GM21367 (cell line): ENCODE data around the gene CLPX.
"Not testable (repeated sequence)": the region's sequence is repeated elsewhere in the genome, so short reads cannot be mapped to it uniquely, and the experiment has no call there.

Experiments
- ATAC-seq: cut with Tn5 transposase; IDR thresholded peaks from one replicate; pipeline ENCODE4 v1.9.1; 2021; ENCODE audit not compliant: unreplicated experiment

The CLPX gene

DNA sequence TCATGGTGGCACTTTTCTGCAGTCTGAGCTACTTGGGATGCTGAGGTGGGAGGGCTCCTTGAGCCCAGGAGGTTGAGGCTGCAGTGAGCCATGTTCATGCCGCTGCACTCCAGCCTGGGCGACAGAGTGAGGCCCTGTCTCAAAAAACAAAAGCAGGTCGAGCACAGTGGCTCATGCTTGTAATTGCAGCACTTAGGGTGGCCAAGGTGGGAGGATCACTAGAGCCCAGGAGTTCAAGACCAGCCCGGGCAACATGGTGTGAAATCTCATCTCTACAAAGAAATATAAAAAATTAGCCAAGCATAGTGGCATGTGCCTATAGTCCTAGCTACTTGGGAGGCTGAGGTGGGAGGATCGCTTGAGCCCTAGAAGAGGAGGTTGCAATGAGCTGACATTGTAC, 80.1 kb downstream of the CLPX start:
- no peak for ATAC-seq

- no peak for ATAC-seq
These were observed 82.2 kb downstream of the CLPX start for GRCh38 chr15:65102912-65103311.

GRCh38 chr15:65101891-65102708, 83.0 kb downstream of the CLPX start:
- ATAC-seq: no peak

- no peak for ATAC-seq
These were observed 83.7 kb downstream of the CLPX start for GRCh38 chr15:65101411-65101890.

GRCh38 chr15:65100442-65100841, 84.7 kb downstream of the CLPX start:
- no peak for ATAC-seq

DNA sequence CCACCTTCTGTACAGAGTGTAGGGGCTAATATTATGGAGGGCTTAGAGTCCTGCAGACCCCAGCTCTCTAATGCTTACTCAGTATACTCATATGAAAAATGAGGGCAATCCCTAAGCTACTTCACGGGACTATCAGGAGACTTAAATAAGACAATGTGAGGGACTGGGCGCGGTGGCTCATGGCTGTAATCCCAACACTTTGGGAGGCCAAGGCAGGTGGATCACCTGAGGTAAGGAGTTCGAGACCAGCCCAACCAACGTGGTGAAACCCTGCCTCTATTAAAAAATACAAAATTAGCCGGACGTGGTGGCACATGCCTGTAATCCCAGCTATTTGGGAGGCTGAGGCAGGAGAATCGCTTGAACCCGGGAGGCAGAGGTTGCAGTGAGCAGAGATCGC, 85.3 kb downstream of the CLPX start:
- ATAC-seq: not testable (repeated sequence)

GRCh38 chr15:65099336-65099735, 85.8 kb downstream of the CLPX start:
- no peak for ATAC-seq
